ENCODE results near the gene PAX2.

GRCh38 chr10:100737355-100738054, 7.9 kb upstream of the PAX2 start:
- TF ChIP-seq CTCF (IDR thresholded peaks at IDR 0.05), result no peak
- no peak for TF ChIP-seq POLR2A (IDR thresholded peaks at IDR 0.05)
